Uterus (tissue), 2 donors: ENCODE measurements around the gene TMEM72.

Source experiments
- POLR2A ChIP-seq, 2 donors: fragments of 450-650 bp; IDR thresholded peaks; one replicate each; pipeline ENCODE4 v1.6.1; 2016; ENCODE audit warnings: antibody characterized with exemption in 2 of 2, mild to moderate bottlenecking in 1 of 2, moderate library complexity in 1 of 2
- TF ChIP-seq, protein P1 (sequence below), 4 experiments: fragments of 200-600 bp in 2 of 4; fragments of 450-650 bp in 2 of 4; sonication (generic) in 2 of 4; IDR thresholded peaks; one replicate each; pipeline ENCODE4 v1.5.1; 2016 to 2019; ENCODE audit warnings: antibody characterized with exemption in 4 of 4, mild to moderate bottlenecking in 2 of 4, moderate library complexity in 1 of 4

DNA sequence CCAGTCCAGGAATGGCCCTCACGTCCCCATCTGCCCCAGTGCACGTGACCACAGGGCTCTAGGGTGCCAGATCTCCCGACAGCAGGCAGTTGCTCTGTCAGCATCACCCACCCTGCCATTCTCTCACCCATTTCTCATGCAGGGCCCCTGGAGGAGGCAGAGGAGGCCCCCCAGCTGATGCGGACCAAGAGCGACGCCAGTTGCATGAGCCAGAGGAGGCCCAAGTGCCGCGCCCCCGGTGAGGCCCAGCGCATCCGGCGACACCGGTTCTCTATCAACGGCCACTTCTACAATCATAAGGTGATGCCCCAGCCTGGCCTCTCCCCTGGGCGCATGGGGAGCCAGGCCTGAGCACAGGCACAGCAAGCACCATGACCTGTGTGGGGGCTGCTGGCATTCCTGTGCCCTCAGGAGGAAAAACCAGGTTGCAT lies 73.5 kb downstream of the TMEM72 start:
- TF ChIP-seq, protein P1, sequence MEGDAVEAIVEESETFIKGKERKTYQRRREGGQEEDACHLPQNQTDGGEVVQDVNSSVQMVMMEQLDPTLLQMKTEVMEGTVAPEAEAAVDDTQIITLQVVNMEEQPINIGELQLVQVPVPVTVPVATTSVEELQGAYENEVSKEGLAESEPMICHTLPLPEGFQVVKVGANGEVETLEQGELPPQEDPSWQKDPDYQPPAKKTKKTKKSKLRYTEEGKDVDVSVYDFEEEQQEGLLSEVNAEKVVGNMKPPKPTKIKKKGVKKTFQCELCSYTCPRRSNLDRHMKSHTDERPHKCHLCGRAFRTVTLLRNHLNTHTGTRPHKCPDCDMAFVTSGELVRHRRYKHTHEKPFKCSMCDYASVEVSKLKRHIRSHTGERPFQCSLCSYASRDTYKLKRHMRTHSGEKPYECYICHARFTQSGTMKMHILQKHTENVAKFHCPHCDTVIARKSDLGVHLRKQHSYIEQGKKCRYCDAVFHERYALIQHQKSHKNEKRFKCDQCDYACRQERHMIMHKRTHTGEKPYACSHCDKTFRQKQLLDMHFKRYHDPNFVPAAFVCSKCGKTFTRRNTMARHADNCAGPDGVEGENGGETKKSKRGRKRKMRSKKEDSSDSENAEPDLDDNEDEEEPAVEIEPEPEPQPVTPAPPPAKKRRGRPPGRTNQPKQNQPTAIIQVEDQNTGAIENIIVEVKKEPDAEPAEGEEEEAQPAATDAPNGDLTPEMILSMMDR (IDR thresholded peaks at IDR 0.05), result no peak
- TF ChIP-seq POLR2A (IDR thresholded peaks at IDR 0.05), result no peak
